ENCODE data around the gene HADHA.

HADHA gene

GRCh38 chr2:26178246-26178645, 66.2 kb downstream of the HADHA start:
- TF ChIP-seq CTCF (conservative IDR thresholded peaks at IDR 0.05), result no peak
- no peak overlapping the region for H3K27ac ChIP-seq

- no peak for TF ChIP-seq CTCF (conservative IDR thresholded peaks at IDR 0.05)
- no peak overlapping the region for H3K27ac ChIP-seq
Measured at GRCh38 chr2:26177122-26177521, 67.3 kb downstream of the HADHA start.

- H3K27ac ChIP-seq, result no peak overlapping the region
- no peak for TF ChIP-seq CTCF (conservative IDR thresholded peaks at IDR 0.05)
Measured at GRCh38 chr2:26176279-26176615, 68.2 kb downstream of the HADHA start.

- TF ChIP-seq CTCF (conservative IDR thresholded peaks at IDR 0.05), result no peak
- no peak overlapping the region for H3K27ac ChIP-seq
Measured at GRCh38 chr2:26175466-26176278, 68.8 kb downstream of the HADHA start.

GRCh38 chr2:26174691-26175465, 69.6 kb downstream of the HADHA start:
- no peak for TF ChIP-seq CTCF (conservative IDR thresholded peaks at IDR 0.05)
- no peak overlapping the region for H3K27ac ChIP-seq

GRCh38 chr2:26173776-26174482, 70.5 kb downstream of the HADHA start:
- H3K27ac ChIP-seq, result peak overlapping the region; percentile 64; the same call in 1 of the 2 replicates
- no peak for TF ChIP-seq CTCF (conservative IDR thresholded peaks at IDR 0.05)
